Fibroblast of lung (primary cell): Measurements from ENCODE around the gene PRR5L.

Experiments
- CTCF ChIP-seq, 2 donors: IDR thresholded peaks in 1 of 2; conservative IDR thresholded peaks in 1 of 2; 1 replicate in 1 of 2; 2 replicates in 1 of 2; pipeline ENCODE4 v1.5.1; 2011 to 2012; ENCODE audit warnings: low read length in 2 of 2, control low read depth in 1 of 2, inconsistent platforms in 1 of 2, low read depth in 1 of 2, mild to moderate bottlenecking in 1 of 2
- EZH2 ChIP-seq: IDR thresholded peaks from 2 replicates; pipeline ENCODE4 v1.5.1; 2012; ENCODE audit warnings: low read length, control low read depth, mild to moderate bottlenecking; ENCODE audit errors: missing control alignments

- TF ChIP-seq CTCF (conservative IDR thresholded peaks at IDR 0.05 in 1 of 2, IDR thresholded peaks at IDR 0.05 in 1 of 2; ENCODE audit: low read depth in 1 of 2, low read length in 2 of 2) = no peak
- TF ChIP-seq EZH2 = no peak
Observed at GRCh38 chr11:36300650-36301049, 4.6 kb downstream of the PRR5L start.
